ENCODE data around the gene DIDO1.

DNA sequence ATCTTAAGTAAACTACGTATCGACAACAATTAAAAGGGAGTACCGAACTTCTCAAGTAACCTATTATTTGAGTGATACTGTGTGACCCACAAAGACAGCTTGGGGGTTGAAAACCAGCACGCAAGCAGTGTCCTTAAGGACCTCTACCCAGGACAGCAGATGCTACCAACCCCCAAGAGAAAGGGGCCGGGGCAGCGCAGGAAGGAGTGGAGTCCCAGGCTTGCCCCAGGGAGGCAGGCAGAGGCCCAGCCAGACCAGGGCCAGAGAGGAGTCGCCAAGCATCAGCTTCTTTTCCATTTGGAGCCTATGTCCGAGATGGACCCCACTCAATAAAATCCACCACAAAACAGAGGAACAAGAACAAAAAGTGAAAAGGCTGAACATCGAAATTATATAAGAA is 11.9 kb downstream of the DIDO1 start:
- TF ChIP-seq YY1 (IDR thresholded peaks at IDR 0.05; ENCODE audit: low read depth) (no peak), MXI1 (IDR thresholded peaks at IDR 0.05; ENCODE audit: low read depth, low read length) (no peak), JUND (IDR thresholded peaks at IDR 0.05) (no peak), SIN3A (IDR thresholded peaks at IDR 0.05; ENCODE audit: borderline replicate concordance, low read depth, low read length) (no peak), TAF1 (IDR thresholded peaks at IDR 0.05; ENCODE audit: borderline replicate concordance, low read depth, low read length) (no peak), POLR2AphosphoS5 (IDR thresholded peaks at IDR 0.05; ENCODE audit: low read depth, low read length) (no peak), ELF1 (IDR thresholded peaks at IDR 0.05) (no peak), RAD21 (IDR thresholded peaks at IDR 0.05; ENCODE audit: low read length) (no peak)
- TF ChIP-seq, protein P1, sequence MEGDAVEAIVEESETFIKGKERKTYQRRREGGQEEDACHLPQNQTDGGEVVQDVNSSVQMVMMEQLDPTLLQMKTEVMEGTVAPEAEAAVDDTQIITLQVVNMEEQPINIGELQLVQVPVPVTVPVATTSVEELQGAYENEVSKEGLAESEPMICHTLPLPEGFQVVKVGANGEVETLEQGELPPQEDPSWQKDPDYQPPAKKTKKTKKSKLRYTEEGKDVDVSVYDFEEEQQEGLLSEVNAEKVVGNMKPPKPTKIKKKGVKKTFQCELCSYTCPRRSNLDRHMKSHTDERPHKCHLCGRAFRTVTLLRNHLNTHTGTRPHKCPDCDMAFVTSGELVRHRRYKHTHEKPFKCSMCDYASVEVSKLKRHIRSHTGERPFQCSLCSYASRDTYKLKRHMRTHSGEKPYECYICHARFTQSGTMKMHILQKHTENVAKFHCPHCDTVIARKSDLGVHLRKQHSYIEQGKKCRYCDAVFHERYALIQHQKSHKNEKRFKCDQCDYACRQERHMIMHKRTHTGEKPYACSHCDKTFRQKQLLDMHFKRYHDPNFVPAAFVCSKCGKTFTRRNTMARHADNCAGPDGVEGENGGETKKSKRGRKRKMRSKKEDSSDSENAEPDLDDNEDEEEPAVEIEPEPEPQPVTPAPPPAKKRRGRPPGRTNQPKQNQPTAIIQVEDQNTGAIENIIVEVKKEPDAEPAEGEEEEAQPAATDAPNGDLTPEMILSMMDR (IDR thresholded peaks at IDR 0.05) = no peak
- TF ChIP-seq, protein P2, sequence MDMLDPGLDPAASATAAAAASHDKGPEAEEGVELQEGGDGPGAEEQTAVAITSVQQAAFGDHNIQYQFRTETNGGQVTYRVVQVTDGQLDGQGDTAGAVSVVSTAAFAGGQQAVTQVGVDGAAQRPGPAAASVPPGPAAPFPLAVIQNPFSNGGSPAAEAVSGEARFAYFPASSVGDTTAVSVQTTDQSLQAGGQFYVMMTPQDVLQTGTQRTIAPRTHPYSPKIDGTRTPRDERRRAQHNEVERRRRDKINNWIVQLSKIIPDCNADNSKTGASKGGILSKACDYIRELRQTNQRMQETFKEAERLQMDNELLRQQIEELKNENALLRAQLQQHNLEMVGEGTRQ (IDR thresholded peaks at IDR 0.05; ENCODE audit: borderline replicate concordance, low read depth, low read length) = no peak
- TF ChIP-seq, protein P3, sequence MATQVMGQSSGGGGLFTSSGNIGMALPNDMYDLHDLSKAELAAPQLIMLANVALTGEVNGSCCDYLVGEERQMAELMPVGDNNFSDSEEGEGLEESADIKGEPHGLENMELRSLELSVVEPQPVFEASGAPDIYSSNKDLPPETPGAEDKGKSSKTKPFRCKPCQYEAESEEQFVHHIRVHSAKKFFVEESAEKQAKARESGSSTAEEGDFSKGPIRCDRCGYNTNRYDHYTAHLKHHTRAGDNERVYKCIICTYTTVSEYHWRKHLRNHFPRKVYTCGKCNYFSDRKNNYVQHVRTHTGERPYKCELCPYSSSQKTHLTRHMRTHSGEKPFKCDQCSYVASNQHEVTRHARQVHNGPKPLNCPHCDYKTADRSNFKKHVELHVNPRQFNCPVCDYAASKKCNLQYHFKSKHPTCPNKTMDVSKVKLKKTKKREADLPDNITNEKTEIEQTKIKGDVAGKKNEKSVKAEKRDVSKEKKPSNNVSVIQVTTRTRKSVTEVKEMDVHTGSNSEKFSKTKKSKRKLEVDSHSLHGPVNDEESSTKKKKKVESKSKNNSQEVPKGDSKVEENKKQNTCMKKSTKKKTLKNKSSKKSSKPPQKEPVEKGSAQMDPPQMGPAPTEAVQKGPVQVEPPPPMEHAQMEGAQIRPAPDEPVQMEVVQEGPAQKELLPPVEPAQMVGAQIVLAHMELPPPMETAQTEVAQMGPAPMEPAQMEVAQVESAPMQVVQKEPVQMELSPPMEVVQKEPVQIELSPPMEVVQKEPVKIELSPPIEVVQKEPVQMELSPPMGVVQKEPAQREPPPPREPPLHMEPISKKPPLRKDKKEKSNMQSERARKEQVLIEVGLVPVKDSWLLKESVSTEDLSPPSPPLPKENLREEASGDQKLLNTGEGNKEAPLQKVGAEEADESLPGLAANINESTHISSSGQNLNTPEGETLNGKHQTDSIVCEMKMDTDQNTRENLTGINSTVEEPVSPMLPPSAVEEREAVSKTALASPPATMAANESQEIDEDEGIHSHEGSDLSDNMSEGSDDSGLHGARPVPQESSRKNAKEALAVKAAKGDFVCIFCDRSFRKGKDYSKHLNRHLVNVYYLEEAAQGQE (IDR thresholded peaks at IDR 0.05; ENCODE audit: low read depth, low read length) = no peak
- TF ChIP-seq, protein P4, sequence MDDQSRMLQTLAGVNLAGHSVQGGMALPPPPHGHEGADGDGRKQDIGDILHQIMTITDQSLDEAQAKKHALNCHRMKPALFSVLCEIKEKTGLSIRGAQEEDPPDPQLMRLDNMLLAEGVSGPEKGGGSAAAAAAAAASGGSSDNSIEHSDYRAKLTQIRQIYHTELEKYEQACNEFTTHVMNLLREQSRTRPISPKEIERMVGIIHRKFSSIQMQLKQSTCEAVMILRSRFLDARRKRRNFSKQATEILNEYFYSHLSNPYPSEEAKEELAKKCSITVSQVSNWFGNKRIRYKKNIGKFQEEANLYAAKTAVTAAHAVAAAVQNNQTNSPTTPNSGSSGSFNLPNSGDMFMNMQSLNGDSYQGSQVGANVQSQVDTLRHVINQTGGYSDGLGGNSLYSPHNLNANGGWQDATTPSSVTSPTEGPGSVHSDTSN (IDR thresholded peaks at IDR 0.05) = no peak
